PC-3 (cell line): ENCODE data around the gene ZNF296.

Experiments
- CTCF ChIP-seq: fragments of 300-600 bp; sonication (generic); conservative IDR thresholded peaks from 2 replicates; pipeline ENCODE4 v1.5.1; 2017; ENCODE audit warnings: antibody characterized with exemption, low read depth, mild to moderate bottlenecking, low read length
- EZH2 ChIP-seq: fragments of 300-600 bp; sonication (generic); IDR thresholded peaks from one replicate; pipeline ENCODE4 v1.6.1; 2017; ENCODE audit warnings: antibody characterized with exemption, mild to moderate bottlenecking, low read length; ENCODE audit not compliant: unreplicated experiment
- EZH2phosphoT487 ChIP-seq: fragments of 300-600 bp; sonication (generic); IDR thresholded peaks from 2 replicates; pipeline ENCODE4 v1.6.1; 2018; ENCODE audit warnings: mild to moderate bottlenecking, antibody characterized with exemption, low read length, borderline replicate concordance

- TF ChIP-seq CTCF (no peak), EZH2phosphoT487 (no peak), EZH2 (no peak)
These were observed 39.7 kb upstream of the ZNF296 start for GRCh38 chr19:45115809-45116615.
